BJ (cell line): ENCODE results near the gene RFTN1. TPM values are rescaled to one million over a fixed set of nuclear protein-coding genes. Genes with fewer than 3 reads are reported as not detected.

Experiments
- CTCF ChIA-PET: fragments of 350-600 bp; formaldehyde crosslinking; extraction: SDS; loops from one replicate; lab custom pipeline; 2021; ENCODE audit warnings: antibody characterized with exemption, inconsistent platforms; lab: Yijun Ruan, JAX
- POLR2A ChIA-PET: fragments of 300-600 bp; sonication (Branson Sonifier 250); formaldehyde crosslinking; extraction: SDS; loops from one replicate; lab custom pipeline; 2021; ENCODE audit warnings: antibody characterized with exemption; lab: Charles Lee
- DNase-seq: peaks from one replicate; pipeline ENCODE4 v3.0.0-alpha.2; 2011; ENCODE audit warnings: low read depth
- H3K27me3 ChIP-seq: 2 replicates; pipeline ENCODE4 v1.6.0; 2011; ENCODE audit warnings: low read length; ENCODE audit not compliant: control insufficient read depth, insufficient read depth
- H3K36me3 ChIP-seq: 2 replicates; pipeline ENCODE4 v1.5.1; 2011; ENCODE audit warnings: low read length; ENCODE audit not compliant: control insufficient read depth, insufficient read depth
- H3K4me3 ChIP-seq: 2 replicates; pipeline ENCODE4 v1.5.1; 2011; ENCODE audit warnings: low read depth, mild to moderate bottlenecking, control low read depth, low read length
- CTCF ChIP-seq: IDR thresholded peaks from 2 replicates; pipeline ENCODE4 v1.5.1; 2011; ENCODE audit warnings: low read depth, mild to moderate bottlenecking, control low read depth, inconsistent platforms, low read length, moderate library complexity; ENCODE audit not compliant: insufficient read depth
- polyA plus RNA-seq: library from polyadenylated mRNA; depleted of rRNA; stranded (reverse); fragments of >200 nt; gene quantifications from 2 replicates; pipeline ENCODE4 v1.2.3, GENCODE V29; 2011

RFTN1 gene
- polyA plus RNA-seq, 1 experiment: 49.0 TPM

- Histone ChIP-seq H3K27me3 (no peaks in the 10 kb centered on the region), H3K4me3 (no peak overlapping the region), H3K36me3 (no peaks in the 10 kb centered on the region)
- DNase-seq: no peak
- no peak for TF ChIP-seq CTCF
- ChIA-PET CTCF (interaction anchor here (1.1 kb wide), 1 partner anchor 12 kb away, joined by 3 read pairs; no protein-coding TSS in a partner anchor), POLR2A (no interaction called here)
These were observed 48.9 kb downstream of the RFTN1 start for GRCh38 chr3:16464511-16465148.

- CTCF ChIA-PET: interaction anchor here (1.1 kb wide), 2 partner anchors 12 to 173 kb away, joined by 3 to 4 read pairs; no protein-coding TSS in a partner anchor
- DNase-seq: no peak
- no peak for TF ChIP-seq CTCF
- POLR2A ChIA-PET: no interaction called here
- Histone ChIP-seq H3K27me3 (no peaks in the 10 kb centered on the region), H3K36me3 (no peaks in the 10 kb centered on the region), H3K4me3 (no peak overlapping the region)
These were observed 49.6 kb downstream of the RFTN1 start for GRCh38 chr3:16463914-16464313.

- TF ChIP-seq CTCF: no peak
- ChIA-PET CTCF (interaction anchor here (1.1 kb wide), 1 partner anchor 173 kb away, joined by 4 read pairs; no protein-coding TSS in a partner anchor), POLR2A (no interaction called here)
- Histone ChIP-seq H3K4me3 (no peak overlapping the region), H3K36me3 (no peaks in the 10 kb centered on the region), H3K27me3 (no peaks in the 10 kb centered on the region)
- no peak for DNase-seq
These were observed 50.4 kb downstream of the RFTN1 start for GRCh38 chr3:16463119-16463518.

- CTCF ChIA-PET: interaction anchor here (1.2 kb wide), 1 partner anchor 10 kb away, joined by 3 read pairs; no protein-coding TSS in a partner anchor
- H3K27me3 ChIP-seq: no peaks in the 10 kb centered on the region
- POLR2A ChIA-PET: no interaction called here
- TF ChIP-seq CTCF: no peak
- no peak overlapping the region for H3K4me3 ChIP-seq
- H3K36me3 ChIP-seq: no peaks in the 10 kb centered on the region
- DNase-seq: no peak
These were observed 50.8 kb downstream of the RFTN1 start for GRCh38 chr3:16462679-16463078.

GRCh38 chr3:16461463-16462245 is 51.8 kb downstream of the RFTN1 start:
- H3K36me3 ChIP-seq: no peaks in the 10 kb centered on the region
- no peak for TF ChIP-seq CTCF
- no peak for DNase-seq
- no peaks in the 10 kb centered on the region for H3K27me3 ChIP-seq
- no peak overlapping the region for H3K4me3 ChIP-seq
- CTCF ChIA-PET: interaction anchor here (1.2 kb wide), 1 partner anchor 9 kb away, joined by 3 read pairs; no protein-coding TSS in a partner anchor
- POLR2A ChIA-PET: no interaction called here
